Measurements from ENCODE around the gene CFHR5.
"Not testable (repeated sequence)": the region's sequence is repeated elsewhere in the genome, so short reads cannot be mapped to it uniquely, and the experiment has no call there.

The CFHR5 gene

GRCh38 chr1:197027359-197027758 lies 50.0 kb downstream of the CFHR5 start:
- TF ChIP-seq MYC (IDR thresholded peaks at IDR 0.05; ENCODE audit: low read depth, low read length) (no peak), CTCF (IDR thresholded peaks at IDR 0.05; ENCODE audit: low read depth, low read length) (no peak), POLR2A (IDR thresholded peaks at IDR 0.05; ENCODE audit: extremely low read depth, insufficient read length) (no peak), MAX (IDR thresholded peaks at IDR 0.05; ENCODE audit: low read depth, low read length) (no peak)
- DNase-seq (ENCODE audit: low read depth): no peak
- H3K4me3 ChIP-seq (ENCODE audit: low read depth, low read length): no peak overlapping the region

- no peak for DNase-seq (ENCODE audit: low read depth)
- TF ChIP-seq POLR2A (IDR thresholded peaks at IDR 0.05; ENCODE audit: extremely low read depth, insufficient read length) (no peak), MYC (IDR thresholded peaks at IDR 0.05; ENCODE audit: low read depth, low read length) (no peak), MAX (IDR thresholded peaks at IDR 0.05; ENCODE audit: low read depth, low read length) (no peak), CTCF (IDR thresholded peaks at IDR 0.05; ENCODE audit: low read depth, low read length) (no peak)
These were observed 52.4 kb downstream of the CFHR5 start for GRCh38 chr1:197029749-197030148.

GRCh38 chr1:197034631-197035339 lies 57.4 kb downstream of the CFHR5 start:
- DNase-seq (ENCODE audit: low read depth); H3K4me3 ChIP-seq (ENCODE audit: low read depth, low read length): not testable (repeated sequence)

More at GRCh38 chr1:197029749-197030148, 52.4 kb downstream of the CFHR5 start:
- no peak overlapping the region for H3K4me3 ChIP-seq (ENCODE audit: low read depth, low read length)

GRCh38 chr1:197036861-197037260 lies 59.5 kb downstream of the CFHR5 start:
- H3K4me3 ChIP-seq (ENCODE audit: low read depth, low read length): no peak overlapping the region
- no peak for DNase-seq (ENCODE audit: low read depth)
- TF ChIP-seq MAX (IDR thresholded peaks at IDR 0.05; ENCODE audit: low read depth, low read length): no peak
- TF ChIP-seq POLR2A (IDR thresholded peaks at IDR 0.05; ENCODE audit: extremely low read depth, insufficient read length): no peak
- no peak for TF ChIP-seq MYC (IDR thresholded peaks at IDR 0.05; ENCODE audit: low read depth, low read length)
- no peak for TF ChIP-seq CTCF (IDR thresholded peaks at IDR 0.05; ENCODE audit: low read depth, low read length)

GRCh38 chr1:197041486-197042353 lies 64.4 kb downstream of the CFHR5 start:
- TF ChIP-seq MYC (IDR thresholded peaks at IDR 0.05; ENCODE audit: low read depth, low read length) (no peak), CTCF (IDR thresholded peaks at IDR 0.05; ENCODE audit: low read depth, low read length) (no peak), POLR2A (IDR thresholded peaks at IDR 0.05; ENCODE audit: extremely low read depth, insufficient read length) (no peak), MAX (IDR thresholded peaks at IDR 0.05; ENCODE audit: low read depth, low read length) (no peak)
- DNase-seq (ENCODE audit: low read depth): no peak
- H3K4me3 ChIP-seq (ENCODE audit: low read depth, low read length): no peak overlapping the region

- H3K4me3 ChIP-seq (ENCODE audit: low read depth, low read length): no peak overlapping the region
- no peak for DNase-seq (ENCODE audit: low read depth)
- TF ChIP-seq POLR2A (IDR thresholded peaks at IDR 0.05; ENCODE audit: extremely low read depth, insufficient read length): no peak
These were observed 65.5 kb downstream of the CFHR5 start for GRCh38 chr1:197042676-197043341.
